Astrocyte (in vitro differentiated cells and primary cell): ENCODE data around the gene RASSF5.

Experiments
- CTCF ChIP-seq: IDR thresholded peaks from 2 replicates; pipeline ENCODE4 v1.5.1; 2011; ENCODE audit warnings: low read depth, mild to moderate bottlenecking, inconsistent platforms, low read length, moderate library complexity; ENCODE audit not compliant: insufficient read depth
- EZH2 ChIP-seq: IDR thresholded peaks from 2 replicates; pipeline ENCODE4 v1.6.1; 2012; ENCODE audit warnings: mild to moderate bottlenecking, low read length, inconsistent platforms; ENCODE audit not compliant: insufficient read depth

DNA sequence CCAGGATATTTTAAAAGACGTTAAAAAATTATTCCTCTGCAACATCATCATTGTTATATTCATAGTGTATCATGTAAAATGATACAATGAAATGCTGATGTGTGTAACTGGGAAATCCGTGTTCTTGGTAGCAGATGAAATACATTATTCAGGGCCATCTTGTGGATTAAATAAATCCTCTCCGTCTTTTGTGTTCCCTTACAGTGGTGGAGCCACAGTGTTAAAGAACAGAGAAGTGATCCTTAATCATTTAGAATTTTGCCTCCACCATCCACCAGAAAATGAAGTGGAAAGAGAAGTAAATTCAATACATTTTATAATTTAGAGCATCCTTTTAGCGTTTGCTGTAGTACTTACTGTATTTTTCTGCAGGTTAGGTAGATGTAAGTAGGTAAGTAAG is 129.3 kb downstream of the RASSF5 start:
- TF ChIP-seq CTCF (no peak), EZH2 (no peak)
